ENCODE results near the gene RAB15.
A peak's percentile ranks its signal among the peaks of the same experiment; 100 is the strongest.

RAB15 gene

DNA sequence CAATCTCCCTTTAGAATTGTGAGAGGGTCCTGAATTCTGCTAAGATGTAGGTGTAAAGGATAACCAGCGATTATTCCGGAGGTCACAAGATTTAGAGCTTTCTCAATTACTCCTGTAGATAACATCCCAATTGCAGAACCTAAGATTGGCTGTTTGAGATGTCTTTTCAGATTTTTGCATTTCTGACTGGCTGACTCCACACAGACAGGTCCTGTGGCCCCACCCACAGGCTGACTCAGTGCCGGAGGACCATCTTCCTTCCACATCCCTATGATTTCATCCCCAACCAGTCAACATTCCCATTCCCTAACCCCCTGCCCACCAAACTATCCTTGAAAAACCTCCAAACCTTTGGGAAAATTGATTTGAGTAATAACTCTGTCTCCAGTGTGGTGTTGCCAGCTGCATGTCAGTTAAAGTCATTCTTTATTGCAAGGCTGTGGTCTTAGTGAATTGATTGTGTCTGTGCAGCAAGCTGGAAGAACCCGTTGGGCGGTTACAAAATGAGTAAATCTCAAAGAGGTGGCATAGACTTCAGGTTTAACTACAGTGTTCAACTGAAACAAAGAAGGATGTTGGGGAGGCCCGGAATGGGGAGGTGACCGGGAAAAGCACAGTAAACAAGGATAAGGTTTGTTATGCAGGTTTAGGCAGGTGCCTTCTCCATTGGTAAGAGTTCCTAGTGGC is 25.1 kb upstream of the RAB15 start:
- H3K27ac Mint-ChIP-seq, result peak overlapping the region; percentile 5

GRCh38 chr14:64995291-64995690 is 23.2 kb upstream of the RAB15 start:
- H3K4me1 Mint-ChIP-seq (ENCODE audit: low read depth), result peaks cover 36% of the 10 kb centered on the region
- no peaks in the 10 kb centered on the region for H3K27me3 Mint-ChIP-seq
- no peak overlapping the region for H3K4me3 Mint-ChIP-seq
- peaks cover 7% of the 10 kb centered on the region for H3K36me3 Mint-ChIP-seq
- H3K9me3 Mint-ChIP-seq (ENCODE audit: low read depth), result no peaks in the 10 kb centered on the region
- no peak overlapping the region for H3K27ac Mint-ChIP-seq

More for the DNA sequence above, 25.1 kb upstream of the RAB15 start:
- H3K4me3 Mint-ChIP-seq, result no peak overlapping the region
- peaks cover 27% of the 10 kb centered on the region for H3K4me1 Mint-ChIP-seq (ENCODE audit: low read depth)
- H3K27me3 Mint-ChIP-seq, result no peaks in the 10 kb centered on the region
- peaks cover 7% of the 10 kb centered on the region for H3K36me3 Mint-ChIP-seq
- no peaks in the 10 kb centered on the region for H3K9me3 Mint-ChIP-seq (ENCODE audit: low read depth)

DNA sequence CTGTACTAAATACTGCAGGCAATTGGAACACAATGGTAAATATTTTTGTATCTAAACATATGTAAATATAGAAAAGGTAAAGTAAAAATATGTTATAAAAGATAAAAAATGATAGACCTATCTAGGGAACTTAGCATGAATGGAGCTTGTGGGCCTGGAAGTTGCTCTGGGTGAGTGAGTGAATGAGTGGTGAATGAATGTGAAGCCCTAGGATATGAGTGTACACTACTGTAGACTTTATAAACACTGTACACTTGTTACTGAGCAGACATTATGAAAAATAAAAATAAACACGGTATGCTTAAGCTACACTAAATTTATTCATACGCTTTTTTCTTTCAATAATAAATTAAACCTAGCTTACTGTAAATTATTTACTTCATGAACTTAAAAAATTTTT is 22.4 kb upstream of the RAB15 start:
- Mint-ChIP-seq H3K27ac (no peak overlapping the region), H3K4me3 (no peak overlapping the region), H3K4me1 (ENCODE audit: low read depth) (peaks cover 44% of the 10 kb centered on the region), H3K9me3 (ENCODE audit: low read depth) (no peaks in the 10 kb centered on the region), H3K36me3 (peaks cover 7% of the 10 kb centered on the region), H3K27me3 (no peaks in the 10 kb centered on the region)

GRCh38 chr14:64993266-64993930 is 21.3 kb upstream of the RAB15 start:
- Mint-ChIP-seq H3K27ac (no peak overlapping the region), H3K4me3 (no peak overlapping the region), H3K9me3 (ENCODE audit: low read depth) (no peaks in the 10 kb centered on the region), H3K4me1 (ENCODE audit: low read depth) (peaks cover 44% of the 10 kb centered on the region), H3K36me3 (peaks cover 7% of the 10 kb centered on the region), H3K27me3 (no peaks in the 10 kb centered on the region)

GRCh38 chr14:64992328-64992885 is 20.3 kb upstream of the RAB15 start:
- H3K4me1 Mint-ChIP-seq (ENCODE audit: low read depth), result peaks cover 44% of the 10 kb centered on the region

DNA sequence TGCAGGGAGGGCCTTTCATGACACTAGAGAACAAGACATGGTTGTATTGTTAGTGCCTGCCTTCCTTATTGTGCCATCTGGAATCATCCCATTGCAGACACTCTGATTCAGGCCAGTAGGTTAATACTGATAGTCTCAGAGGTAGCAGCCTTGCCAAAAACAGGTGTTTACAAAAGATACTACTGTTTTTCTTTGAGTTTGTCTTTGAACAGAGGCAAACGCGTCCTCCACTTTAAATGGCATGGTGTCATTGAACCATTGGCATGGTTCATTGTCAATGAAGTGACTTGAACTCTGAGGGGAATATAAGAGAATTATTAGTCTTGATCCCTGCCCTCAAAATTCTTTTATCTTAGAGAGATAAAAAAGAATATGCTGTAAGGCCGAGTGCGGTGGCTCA is 18.8 kb upstream of the RAB15 start:
- no peaks in the 10 kb centered on the region for H3K27me3 Mint-ChIP-seq
- peaks cover 47% of the 10 kb centered on the region for H3K4me1 Mint-ChIP-seq (ENCODE audit: low read depth)
- H3K27ac Mint-ChIP-seq, result peak overlapping the region; percentile 85
- H3K9me3 Mint-ChIP-seq (ENCODE audit: low read depth), result no peaks in the 10 kb centered on the region
- peaks cover 5% of the 10 kb centered on the region for H3K36me3 Mint-ChIP-seq
- no peak overlapping the region for H3K4me3 Mint-ChIP-seq

More at GRCh38 chr14:64992328-64992885, 20.3 kb upstream of the RAB15 start:
- no peak overlapping the region for H3K27ac Mint-ChIP-seq
- no peaks in the 10 kb centered on the region for H3K27me3 Mint-ChIP-seq
- peaks cover 7% of the 10 kb centered on the region for H3K36me3 Mint-ChIP-seq
- no peaks in the 10 kb centered on the region for H3K9me3 Mint-ChIP-seq (ENCODE audit: low read depth)
- no peak overlapping the region for H3K4me3 Mint-ChIP-seq

- H3K27me3 Mint-ChIP-seq, result no peaks in the 10 kb centered on the region
- H3K4me3 Mint-ChIP-seq, result peak overlapping the region; percentile 60
- H3K36me3 Mint-ChIP-seq, result peaks cover 5% of the 10 kb centered on the region
- no peaks in the 10 kb centered on the region for H3K9me3 Mint-ChIP-seq (ENCODE audit: low read depth)
- peak overlapping the region; percentile 85 for H3K27ac Mint-ChIP-seq
- H3K4me1 Mint-ChIP-seq (ENCODE audit: low read depth), result peaks cover 49% of the 10 kb centered on the region
Observed at GRCh38 chr14:64990296-64990695, 18.2 kb upstream of the RAB15 start.

- Mint-ChIP-seq H3K36me3 (peaks cover 2% of the 10 kb centered on the region), H3K4me3 (peak overlapping the region; percentile 95), H3K9me3 (ENCODE audit: low read depth) (no peaks in the 10 kb centered on the region), H3K4me1 (ENCODE audit: low read depth) (peaks cover 50% of the 10 kb centered on the region), H3K27ac (peak overlapping the region; percentile 99), H3K27me3 (no peaks in the 10 kb centered on the region)
Observed at GRCh38 chr14:64987438-64987767, 15.3 kb upstream of the RAB15 start.

GRCh38 chr14:64986648-64987437 is 14.7 kb upstream of the RAB15 start, which contains the start of gene FNTB:
TSS of gene FNTB (plus strand) at chr14:64986895. CDS start at chr14:64986954, 59 bp downstream.
- Mint-ChIP-seq H3K27ac (peak within 1 kb of the TSS; percentile 99), H3K4me3 (peak within 1 kb of the TSS; percentile 95), H3K4me1 (ENCODE audit: low read depth) (peaks cover 50% of the 10 kb centered on the region), H3K27me3 (no peaks in the 10 kb centered on the region), H3K36me3 (peaks cover 2% of the 10 kb centered on the region), H3K9me3 (ENCODE audit: low read depth) (no peaks in the 10 kb centered on the region)

DNA sequence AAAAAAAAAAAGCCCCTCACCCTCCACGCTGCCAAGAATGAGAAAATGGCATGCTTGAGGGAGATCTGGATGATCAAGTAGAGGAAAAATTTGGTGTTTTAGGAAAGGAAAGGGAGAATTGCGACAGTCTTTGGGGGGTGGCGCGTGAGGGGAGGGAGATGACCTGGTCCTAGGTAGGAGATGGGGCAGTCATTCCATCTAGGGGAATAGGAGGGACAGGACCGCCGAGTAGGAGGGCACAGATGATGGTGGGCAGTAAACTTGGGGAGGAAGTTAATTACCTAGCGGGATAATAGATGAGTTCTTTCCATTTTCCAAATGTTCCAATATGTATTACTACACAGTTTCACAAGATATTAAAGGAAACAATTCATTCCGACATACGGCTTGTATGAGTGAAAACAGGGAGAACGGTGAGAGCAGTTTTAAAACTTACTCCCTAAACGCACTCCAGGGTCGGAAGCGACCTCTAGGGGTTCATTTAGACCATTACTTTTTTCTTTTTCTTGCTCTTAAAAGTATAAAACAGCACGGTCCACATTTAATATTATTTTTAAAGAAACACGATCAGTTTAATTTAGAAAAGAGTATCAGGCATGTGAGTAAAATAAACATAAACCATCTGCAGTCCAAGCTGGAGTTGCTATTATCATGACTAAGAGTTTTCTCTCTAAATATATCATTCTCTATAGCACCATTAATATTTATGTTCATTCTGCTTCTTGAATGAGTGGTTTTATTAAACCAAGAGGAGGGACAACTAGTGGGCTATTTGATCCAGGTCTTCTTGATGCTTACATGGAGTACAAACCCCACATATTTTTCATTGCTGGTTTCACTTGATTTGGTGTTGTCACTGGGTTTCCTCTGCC is 11.5 kb upstream of the RAB15 start:
- no peaks in the 10 kb centered on the region for H3K27me3 Mint-ChIP-seq

GRCh38 chr14:64979336-64980074 is 7.4 kb upstream of the RAB15 start:
- Mint-ChIP-seq H3K4me1 (ENCODE audit: low read depth) (peaks cover 5% of the 10 kb centered on the region), H3K27me3 (no peaks in the 10 kb centered on the region), H3K36me3 (no peaks in the 10 kb centered on the region), H3K4me3 (no peak overlapping the region), H3K27ac (no peak overlapping the region), H3K9me3 (ENCODE audit: low read depth) (no peaks in the 10 kb centered on the region)

More for the DNA sequence above, 11.5 kb upstream of the RAB15 start:
- H3K36me3 Mint-ChIP-seq, result no peaks in the 10 kb centered on the region
- H3K9me3 Mint-ChIP-seq (ENCODE audit: low read depth), result no peaks in the 10 kb centered on the region
- H3K4me1 Mint-ChIP-seq (ENCODE audit: low read depth), result peaks cover 26% of the 10 kb centered on the region
- H3K27ac Mint-ChIP-seq, result no peak overlapping the region
- H3K4me3 Mint-ChIP-seq, result peak overlapping the region; percentile 65

GRCh38 chr14:64974563-64974962 is 2.4 kb upstream of the RAB15 start:
- no peaks in the 10 kb centered on the region for H3K36me3 Mint-ChIP-seq
- no peak overlapping the region for H3K27ac Mint-ChIP-seq
- H3K27me3 Mint-ChIP-seq, result no peaks in the 10 kb centered on the region
- no peaks in the 10 kb centered on the region for H3K9me3 Mint-ChIP-seq (ENCODE audit: low read depth)
- H3K4me1 Mint-ChIP-seq (ENCODE audit: low read depth), result peaks cover 6% of the 10 kb centered on the region
- H3K4me3 Mint-ChIP-seq, result no peak overlapping the region

DNA sequence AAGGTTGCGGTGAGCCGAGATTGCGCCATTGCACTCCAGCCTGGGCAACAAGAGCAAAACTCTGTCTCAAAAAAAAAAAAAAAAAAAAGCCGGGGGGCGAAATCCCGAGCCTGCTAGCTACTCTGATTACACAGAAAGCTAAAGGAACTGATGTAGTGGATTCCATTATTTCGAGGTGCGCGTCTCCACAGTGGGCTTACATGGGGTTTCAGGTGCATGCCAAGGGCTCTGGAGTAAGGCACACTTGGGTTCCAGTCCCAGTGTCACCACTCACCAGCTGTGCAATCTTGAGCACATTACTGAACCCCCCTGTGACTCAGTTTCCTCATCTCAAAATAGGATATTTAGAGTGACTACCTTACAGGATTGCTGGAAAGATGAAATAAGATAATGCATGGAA is 1.7 kb upstream of the RAB15 start:
- Mint-ChIP-seq H3K9me3 (ENCODE audit: low read depth) (no peaks in the 10 kb centered on the region), H3K27me3 (no peaks in the 10 kb centered on the region), H3K27ac (no peak overlapping the region), H3K4me1 (ENCODE audit: low read depth) (peaks cover 6% of the 10 kb centered on the region), H3K4me3 (no peak overlapping the region), H3K36me3 (no peaks in the 10 kb centered on the region)

GRCh38 chr14:64973026-64973442 is 898 bp upstream of the RAB15 start:
- Mint-ChIP-seq H3K4me3 (peak overlapping the region; percentile 86), H3K27me3 (no peaks in the 10 kb centered on the region), H3K9me3 (ENCODE audit: low read depth) (no peaks in the 10 kb centered on the region), H3K36me3 (peaks cover 2% of the 10 kb centered on the region), H3K4me1 (ENCODE audit: low read depth) (peaks cover 8% of the 10 kb centered on the region), H3K27ac (no peak overlapping the region)

Data from activated naive CD8-positive, alpha-beta T cell (primary cell).